ENCODE measurements around the gene TMEM128.
"Not testable (repeated sequence)": the region's sequence is repeated elsewhere in the genome, so short reads cannot be mapped to it uniquely, and the experiment has no call there.

TMEM128 gene

DNA sequence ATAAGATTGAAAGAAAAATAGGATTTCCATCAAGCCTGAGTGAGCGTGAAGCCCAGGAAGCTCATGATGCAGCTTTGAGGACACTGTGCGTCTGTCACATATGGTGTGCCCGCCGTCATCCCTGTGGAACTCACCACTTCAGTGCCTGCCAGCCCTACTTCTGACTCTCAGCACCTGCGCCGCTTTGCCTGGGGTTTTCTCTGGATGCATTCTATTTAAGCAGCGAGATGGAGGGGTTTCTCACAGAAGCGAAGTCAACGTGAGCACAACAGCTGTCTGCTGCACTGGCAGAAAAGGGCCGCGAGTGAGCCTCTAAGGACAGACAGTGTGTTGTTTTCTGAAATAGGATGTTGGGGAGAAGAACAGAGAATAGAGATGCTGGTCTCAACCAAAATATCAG is 6.2 kb upstream of the TMEM128 start:
- DNase-seq = no peak

DNA sequence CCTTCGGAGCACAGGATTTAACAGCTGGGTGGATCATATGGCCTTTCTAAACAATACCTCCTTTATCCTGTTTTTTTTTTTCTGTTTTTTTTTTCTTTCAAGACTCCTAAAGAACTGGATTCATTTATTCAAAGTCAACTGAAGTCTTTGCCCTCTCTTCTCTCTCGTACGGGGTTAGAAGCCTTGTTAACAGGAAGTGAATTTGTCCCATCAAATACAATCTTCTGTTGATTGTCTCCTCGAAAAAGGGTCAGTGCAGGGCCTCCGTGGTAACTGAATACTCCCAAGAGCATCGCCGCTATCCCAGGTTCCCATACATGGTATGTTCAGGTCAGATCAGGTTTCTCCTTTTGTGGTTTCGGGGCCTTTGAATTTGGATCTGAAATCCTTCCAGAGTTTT is 1.8 kb upstream of the TMEM128 start:
- DNase-seq = no peak

DNA sequence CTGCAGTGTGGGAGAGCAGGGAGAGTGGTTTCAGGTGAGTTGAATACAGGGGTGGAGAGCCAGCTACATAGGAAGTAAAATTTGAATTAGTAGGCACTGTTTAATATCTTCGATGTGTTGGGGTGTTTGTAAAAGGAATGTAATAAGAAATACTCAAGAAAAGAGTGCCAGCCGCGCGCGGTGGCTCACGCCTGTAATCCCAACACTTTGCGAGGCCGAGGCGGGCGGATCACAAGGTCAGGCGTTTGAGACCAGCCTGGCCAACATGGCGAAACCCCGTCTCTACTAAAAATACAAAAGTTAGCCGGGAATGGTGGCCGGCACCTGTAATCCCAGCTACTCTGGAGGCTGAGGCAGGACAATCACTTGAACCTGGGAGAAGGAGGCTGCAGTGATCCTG is 1.3 kb upstream of the TMEM128 start:
- not testable (repeated sequence) for DNase-seq

DNA sequence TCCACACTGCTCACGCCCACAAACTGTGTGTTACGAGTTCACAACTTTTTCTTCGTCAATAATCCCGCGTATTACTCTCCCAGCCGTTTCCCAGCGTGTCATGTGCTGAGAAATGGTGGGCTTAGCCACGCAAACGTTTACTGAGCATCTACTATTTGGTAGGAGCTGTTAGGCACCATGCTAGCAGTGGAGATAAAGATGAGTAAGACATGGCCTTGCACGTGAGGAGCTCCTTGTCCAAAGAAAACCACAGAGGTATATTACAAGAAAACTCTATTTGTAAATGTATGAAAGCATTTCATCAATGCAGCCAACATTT is 821 bp upstream of the TMEM128 start:
- DNase-seq = no peak

DNA sequence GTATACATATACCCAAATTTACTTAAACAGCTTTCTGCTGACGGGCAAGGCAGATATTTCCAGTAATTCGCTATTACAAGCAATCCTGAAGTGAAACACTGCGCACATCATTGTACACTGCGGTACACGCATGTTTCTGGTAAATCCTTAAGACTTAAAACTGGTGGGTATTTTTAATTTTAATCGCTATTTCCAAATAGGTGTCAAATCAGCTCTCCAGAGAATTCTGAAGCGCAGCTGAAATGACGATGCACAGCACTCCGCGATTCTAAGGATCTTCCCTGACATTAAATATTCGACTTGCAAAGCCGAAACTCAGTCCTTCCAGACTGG is 361 bp downstream of the TMEM128 start:
- DNase-seq = peak; percentile 11

DNA sequence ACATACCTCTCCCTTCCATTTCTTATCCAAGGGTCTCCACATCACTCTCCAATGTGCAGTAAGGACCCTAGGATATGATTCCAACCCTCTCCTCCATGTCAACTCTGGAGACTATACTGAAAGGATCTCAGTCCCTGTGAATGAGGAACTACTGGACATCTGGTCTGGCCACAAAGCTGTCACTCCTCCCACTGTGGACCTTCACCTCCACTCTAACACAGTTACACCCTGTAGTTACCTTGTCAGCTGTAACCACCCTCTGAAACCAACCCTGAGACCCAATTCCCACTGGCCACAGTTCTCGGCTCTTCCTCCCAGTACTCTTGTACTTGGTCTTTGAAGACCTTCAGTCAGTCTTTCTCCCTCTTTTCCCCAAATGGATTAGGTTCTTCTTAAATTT is 2.9 kb downstream of the TMEM128 start:
- no peak for DNase-seq

DNA sequence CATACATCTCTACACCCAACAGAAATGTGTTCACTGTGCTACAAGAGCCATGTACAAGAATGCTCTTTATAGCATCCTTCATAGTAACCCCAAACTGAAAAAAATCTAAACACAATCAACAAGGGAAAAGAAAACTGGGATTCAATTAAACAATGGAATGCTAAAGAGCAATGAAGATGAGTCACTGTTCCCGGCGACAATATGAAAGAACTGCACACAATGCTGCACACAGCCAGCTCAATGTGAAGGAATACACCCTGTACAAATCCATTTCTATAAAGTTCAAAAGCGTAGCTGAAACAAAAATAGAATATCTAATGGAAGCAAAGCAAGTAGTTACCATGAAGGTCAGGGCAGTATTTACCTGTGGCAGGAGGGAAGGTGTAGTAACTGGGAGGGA is 8.5 kb downstream of the TMEM128 start:
- DNase-seq = not testable (repeated sequence)

DNA sequence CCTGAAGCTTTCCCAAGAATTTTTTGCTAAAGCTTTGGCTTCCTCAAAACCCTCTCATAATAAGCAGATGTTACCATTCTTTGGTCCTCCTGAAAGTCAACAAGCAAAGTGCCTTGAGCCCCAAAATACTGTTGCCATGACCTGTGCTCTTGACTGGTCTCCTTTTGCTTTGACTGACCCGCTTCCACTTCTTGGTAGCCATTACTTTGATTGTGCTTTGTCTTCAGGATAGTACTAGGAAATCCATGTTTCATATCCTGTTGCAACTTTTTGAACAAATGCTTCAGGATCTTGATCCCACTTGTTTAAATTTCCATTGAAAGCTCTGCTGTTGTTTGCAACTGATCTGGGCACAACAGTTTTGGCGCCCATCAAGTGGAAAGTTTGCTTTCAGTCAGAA is 14.4 kb downstream of the TMEM128 start:
- no peak for DNase-seq

DNA sequence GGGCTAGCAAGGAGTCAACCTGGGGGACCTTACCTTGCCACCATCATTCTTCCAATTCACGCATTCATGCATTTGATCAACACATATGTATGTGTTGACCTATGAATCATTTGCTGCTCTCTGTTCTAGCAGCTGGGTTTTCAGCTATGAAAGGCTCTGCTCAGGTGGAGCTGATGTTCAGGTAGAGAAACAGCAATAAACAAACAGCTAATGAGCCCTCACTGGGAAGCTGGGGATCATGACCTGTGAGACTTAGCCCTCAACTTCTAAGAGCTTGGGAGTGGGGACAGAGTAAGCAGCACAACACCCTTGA is 19.7 kb downstream of the TMEM128 start:
- no peak for DNase-seq

DNA sequence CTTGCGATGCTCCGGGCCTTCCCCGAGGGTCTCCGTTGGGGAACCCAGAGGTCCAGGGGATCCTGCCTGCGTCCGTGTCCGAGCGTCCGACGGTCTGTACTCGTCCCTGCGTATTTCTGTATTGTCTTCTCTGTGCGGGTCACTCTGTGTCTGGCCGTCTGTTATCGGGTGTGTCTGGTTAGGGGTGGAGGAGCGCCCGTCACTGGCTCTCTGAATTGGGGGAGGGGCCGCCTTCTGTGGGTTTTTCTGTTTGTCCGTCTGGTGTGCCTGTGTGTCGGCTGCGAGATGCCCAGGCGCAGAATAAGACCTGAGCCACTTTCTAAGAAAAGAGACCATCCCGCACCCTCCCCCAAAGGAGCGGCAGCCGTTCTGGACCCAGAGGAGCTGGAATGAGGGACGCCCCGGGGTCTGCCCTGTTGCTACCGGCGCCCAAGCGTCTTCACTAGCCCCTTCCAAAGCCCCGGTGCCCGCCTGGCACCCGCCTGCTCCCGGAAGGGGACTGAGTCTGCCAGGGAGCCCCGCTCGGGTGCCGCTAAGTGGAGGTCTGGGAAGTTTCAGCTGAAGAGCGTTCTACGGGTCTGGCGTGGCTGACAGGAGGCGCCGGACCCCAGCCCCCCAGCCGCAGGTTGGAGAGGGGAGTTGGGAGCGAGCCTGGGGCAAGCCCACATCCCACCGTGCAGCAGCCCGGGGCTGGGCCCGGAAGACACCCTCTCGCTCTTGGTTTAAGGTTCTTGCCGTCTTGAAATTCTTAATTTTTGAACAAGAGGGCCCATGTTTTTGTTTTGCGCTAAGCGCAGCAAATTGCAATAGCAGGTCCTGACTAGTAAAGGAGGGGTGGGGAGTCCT is 20.3 kb downstream of the TMEM128 start:
- no peak for DNase-seq

DNA sequence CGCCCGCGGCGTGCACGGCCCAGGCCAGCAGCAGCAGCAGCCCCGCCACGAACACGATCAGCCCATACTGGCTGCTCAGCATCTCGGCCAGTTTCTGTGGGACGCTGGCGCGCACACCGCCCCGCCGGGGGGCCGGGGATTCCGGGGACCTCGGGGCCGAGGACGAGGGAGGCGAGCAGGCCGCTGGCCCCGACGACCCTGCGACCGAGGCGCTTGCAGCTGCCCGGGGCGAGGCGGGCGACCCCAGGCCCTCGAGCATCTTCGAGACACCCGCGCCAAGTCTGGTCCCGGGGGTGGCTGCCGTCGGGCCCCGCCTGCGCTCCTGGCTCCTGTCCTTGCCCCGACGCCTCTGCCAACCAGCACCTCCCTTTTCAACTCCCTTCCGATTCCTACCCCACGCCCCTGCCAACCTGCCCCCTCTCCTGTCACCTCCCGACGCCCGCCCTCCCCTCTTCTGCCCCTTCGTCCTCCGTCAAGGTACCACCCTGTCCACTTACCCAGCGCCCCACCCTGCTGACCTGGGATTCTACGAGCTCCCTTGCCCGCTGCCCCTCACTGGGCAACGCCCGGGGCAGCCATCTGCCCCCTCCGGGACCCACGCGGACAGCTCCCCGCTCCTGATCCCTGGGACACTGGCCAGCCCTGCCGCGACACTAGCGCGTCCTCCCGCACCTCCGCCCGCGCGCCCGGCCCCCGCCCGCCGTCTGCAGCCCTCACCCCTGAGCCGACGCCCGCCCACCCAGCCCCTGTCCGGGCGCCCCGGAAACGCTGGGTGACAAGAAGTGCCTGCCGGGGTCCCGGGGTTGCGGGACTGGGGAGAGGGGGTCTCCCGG is 21.2 kb downstream of the TMEM128 start, which contains the start of gene OTOP1:
TSS of gene OTOP1 (minus strand) at position 324 of the 833 bp plus-strand sequence. CDS start at position 259, 65 bp downstream.
- no peak for DNase-seq

DNA sequence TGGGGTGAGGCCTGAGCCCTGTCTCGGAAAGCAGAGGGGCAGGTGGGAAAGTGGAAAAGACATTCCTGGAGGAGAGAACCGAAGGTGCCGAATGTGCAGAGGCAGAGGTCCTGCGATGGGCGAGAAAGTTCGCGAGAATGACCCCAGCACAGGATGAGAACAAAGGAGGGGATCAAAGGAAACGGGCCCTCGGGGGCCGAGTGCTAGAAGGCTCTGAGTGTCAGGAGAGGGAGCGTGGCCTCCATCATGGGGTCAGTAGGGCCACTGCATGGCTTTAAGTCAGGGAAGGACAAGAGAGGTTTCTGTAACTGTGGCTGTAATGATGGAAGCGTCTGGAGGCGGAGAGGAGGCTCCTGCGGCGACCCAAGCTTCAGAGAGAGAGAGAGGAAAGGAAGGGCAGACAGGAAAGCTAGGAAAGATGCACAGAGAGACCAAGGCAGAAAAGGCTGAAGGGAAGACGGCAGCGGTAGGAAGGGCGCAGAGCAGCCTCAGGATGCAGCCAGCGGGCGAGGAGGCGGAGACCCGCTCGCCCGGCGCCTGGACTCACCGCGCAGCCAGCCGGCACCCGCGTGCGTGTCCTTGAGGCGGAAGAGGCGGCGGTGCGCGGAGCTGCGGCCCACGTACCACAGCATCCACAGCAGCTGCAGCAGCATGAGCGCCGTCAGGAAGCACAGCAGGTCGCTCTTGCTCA is 22.0 kb downstream of the TMEM128 start:
- DNase-seq = no peak

DNA sequence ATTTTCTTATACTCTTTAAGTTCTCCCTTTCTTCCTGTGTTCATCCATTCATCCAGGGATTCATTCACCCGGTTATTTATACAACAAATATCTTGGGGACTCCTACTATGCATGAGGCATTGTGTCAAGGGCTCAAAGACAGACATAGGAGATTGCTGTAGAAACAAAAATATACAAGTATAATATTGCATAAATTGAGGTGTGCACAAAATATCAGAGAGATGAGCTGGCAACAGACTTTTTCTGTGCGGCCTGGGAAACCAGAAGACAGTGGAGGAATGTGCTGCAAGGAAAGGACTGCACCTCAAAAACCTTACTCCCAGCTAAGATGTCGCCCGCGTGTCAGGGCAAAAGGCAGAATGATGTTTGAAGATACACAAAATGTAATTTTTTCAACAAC is 30.9 kb downstream of the TMEM128 start:
- no peak for DNase-seq

DNA sequence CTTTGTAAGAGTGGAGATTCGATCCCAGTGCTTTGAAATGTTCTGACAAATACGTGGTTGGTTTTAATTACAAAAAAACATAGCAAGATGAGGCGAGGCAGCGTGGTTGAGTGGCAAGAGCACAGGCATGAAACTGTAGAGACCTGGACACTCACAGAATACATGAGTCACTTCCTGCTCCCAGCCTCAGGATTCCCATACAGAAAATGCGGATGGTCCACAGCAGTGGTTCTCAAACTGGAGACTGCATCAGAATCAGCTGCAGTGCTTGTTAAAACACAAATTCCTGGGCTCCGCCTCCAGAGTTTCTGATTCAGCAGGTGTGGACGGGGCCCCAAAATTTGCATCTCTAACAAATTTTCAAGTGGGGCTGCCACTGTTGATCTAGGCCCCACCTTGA is 31.4 kb downstream of the TMEM128 start:
- no peak for DNase-seq

DNA sequence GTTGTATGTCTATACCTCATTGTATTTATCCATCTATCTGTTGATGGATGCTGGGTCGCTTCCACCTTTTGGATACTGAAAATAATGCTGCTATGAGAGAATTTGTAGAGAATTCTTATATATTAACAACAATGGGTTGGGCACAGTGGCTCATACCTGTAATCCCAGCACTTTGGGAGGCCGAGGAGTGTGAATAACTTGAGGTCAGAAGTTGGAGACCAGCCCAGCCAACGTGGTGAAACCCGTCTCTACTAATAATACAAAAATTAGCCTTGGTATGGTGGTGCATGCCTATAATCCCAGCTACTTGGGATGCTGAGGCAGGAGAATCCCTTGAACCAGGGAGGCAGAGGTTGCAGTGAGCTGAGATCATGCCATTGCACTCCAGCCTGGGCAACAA is 34.3 kb downstream of the TMEM128 start:
- DNase-seq = not testable (repeated sequence)

DNA sequence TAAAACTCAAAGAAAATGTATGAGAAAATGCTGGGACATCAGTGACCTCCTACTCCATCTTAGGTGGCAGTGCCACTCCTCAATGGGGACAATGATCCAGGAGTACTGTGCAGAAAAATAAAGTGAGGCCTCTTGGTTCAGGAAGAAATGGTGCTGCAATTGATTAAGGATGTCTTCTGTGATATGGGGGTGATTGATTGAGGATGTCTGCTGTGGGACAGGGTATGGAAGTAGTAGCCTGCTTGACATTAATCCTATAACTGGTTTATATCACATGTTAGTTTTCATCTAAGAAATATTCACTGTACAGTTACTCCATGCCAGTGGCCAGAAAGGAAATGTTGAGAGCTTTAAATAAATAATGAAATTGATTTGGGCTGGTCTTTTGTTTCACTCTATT is 41.8 kb downstream of the TMEM128 start:
- DNase-seq = no peak

DNA sequence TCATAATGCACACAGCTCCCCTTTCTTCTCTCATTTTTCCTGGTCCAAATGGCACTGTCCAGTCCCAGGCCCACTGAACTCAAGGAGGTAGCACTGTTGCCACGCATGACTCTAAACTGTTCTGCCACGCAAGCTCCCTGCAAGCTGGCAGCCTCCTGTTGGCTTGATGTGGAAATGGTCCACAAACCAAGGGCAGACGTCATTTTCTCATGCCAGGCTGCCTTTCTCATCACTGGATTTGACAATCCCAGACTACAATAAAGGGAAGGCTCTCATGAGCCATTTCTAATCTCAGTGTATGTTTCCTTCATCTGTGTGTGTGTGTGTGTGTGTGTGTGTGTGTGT is 43.6 kb downstream of the TMEM128 start:
- no peak for DNase-seq

DNA sequence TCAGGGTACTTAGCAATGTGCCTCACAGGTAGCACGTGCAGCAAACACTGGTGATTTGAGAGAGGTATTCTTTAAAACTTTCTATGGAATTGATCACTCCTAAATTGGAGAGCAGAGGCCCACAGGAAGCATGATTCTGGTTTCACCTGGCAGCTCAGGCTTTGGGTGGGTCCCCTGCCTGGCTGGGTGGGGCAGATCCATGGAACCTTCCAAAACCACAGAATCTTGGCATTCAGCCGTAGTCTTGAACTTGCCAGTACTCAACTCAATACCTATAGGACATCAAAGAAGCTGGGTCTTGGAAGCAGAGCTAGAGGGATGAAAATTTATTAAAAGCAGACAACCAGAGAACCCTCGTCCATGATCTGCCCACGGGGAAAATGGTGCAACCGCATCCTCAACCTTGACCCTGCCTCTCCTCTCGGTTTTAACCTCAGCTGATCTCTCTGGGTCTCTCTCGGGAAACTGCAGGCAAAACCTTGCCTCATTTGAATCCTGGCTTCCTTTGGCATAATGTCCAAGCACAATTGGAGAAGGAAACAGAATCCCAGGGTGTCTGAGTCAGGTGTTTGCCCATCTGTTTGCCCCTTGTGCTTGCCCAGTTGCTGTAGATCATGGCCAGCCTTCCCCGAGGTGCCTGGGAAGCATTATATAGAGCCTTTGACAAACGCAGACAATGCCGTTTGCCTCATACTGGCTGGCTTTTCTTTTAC is 44.2 kb downstream of the TMEM128 start:
- no peak for DNase-seq

DNA sequence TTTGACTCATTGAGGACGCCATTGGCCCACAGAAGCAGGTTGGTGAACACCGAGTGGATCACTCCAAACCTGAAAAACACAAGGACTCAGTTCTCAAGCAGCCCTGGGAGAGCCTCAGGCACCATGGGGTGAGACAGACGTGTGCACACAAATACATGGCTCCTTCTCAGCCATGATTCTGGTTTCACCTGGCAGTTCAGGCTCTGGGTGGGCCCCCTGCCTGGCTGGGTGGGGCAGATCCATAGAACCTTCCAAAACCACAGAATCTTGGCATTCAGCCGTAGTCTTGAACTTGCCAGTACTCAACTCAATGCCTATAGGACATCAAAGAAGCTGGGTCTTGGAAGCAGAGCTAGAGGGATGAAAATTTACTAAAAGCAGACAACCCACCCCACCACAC is 45.5 kb downstream of the TMEM128 start:
- DNase-seq = no peak

DNA sequence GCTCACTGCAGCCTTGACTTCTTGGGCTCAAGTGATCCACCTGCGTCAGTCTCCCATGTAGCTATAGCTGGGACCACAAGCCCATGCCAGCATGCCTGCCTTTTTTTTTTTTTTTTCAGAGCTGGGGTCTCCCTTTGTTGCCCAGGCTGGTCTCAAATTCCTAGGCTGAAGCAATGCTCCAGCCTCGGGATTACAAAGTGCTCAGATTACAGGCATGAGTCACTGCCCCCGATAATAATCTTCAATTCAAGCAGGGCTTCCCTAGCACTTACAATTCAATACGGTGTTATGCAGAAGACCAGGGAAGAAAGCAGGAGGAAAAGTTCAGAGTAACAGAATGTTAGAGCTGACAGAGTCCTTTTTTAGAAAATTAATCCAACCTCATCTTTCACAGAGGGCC is 47.4 kb downstream of the TMEM128 start:
- no peak for DNase-seq

DNA sequence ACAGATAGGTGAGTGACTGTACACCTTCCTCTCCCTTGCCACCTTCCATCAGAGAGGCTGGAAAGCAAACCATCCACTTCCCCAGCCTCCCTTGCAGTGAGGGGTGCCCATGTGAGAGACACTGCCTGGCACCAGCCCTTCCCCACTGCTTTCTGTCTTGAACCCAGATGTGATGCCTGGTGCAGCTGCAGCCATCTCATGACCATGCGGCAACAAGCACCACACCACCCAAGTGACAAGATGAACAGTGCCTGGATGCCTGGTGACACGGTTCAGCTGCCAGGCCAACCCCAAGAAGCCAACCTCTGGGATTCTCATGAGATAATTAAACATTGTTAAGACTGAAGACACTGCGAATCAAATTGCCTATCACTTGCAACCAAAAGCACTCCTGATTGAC is 52.7 kb downstream of the TMEM128 start:
- no peak for DNase-seq

DNA sequence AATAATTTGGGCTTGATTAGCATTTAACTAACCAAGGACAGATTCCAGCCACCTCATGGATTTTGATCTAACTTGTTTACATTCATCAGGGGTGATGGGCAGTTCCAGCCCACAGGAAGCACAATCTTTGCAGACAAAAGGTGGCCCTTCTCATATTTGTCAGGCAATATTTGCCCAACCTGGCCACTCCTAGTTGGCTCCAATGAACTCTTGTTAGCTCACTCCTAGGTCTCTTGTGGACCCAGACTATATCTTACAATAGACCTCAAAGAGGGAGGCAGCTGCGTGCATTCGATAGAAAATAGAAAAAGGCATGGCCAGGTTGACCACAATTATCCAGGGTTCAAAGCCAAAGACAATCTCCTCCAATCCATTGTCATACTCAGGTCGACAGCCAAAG is 59.5 kb downstream of the TMEM128 start:
- DNase-seq = not testable (repeated sequence)
